WTC11 (cell line): ENCODE data around the gene UFL1. TPM values are rescaled to one million over a fixed set of nuclear protein-coding genes. Genes with fewer than 3 reads are reported as not detected.

Source experiments
- ATAC-seq: fragments of 200-7000 bp; cut with Tn5 transposase; 2 replicates; pipeline ENCODE4 v1.10.0; 2021; ENCODE audit warnings: mild to moderate bottlenecking, moderate library complexity
- Bru-seq: library from RNA; stranded (reverse); fragments of 400-500 nt; gene quantifications from one replicate; lab custom pipeline; 2021; lab: Mats Ljungman, UMichigan
- CTCF ChIA-PET: fragments of 300-600 bp; sonication (Branson Sonifier 250); formaldehyde crosslinking; loops from one replicate; lab custom pipeline; 2021; ENCODE audit warnings: antibody characterized with exemption; lab: Charles Lee
- POLR2A ChIA-PET: fragments of 350-600 bp; sonication (Branson Sonifier 250); formaldehyde crosslinking; loops from one replicate; lab custom pipeline; 2021; ENCODE audit warnings: antibody characterized with exemption; lab: Charles Lee
- DNase-seq: peaks from one replicate; pipeline ENCODE4 v3.0.0; 2021; ENCODE audit warnings: low spot score
- H3K27ac Mint-ChIP-seq: 2 replicates; pipeline ENCODE4 v1.8.0; 2021; ENCODE audit warnings: mixed read lengths
- H3K27me3 Mint-ChIP-seq: 2 replicates; pipeline ENCODE4 v1.8.0; 2021; ENCODE audit warnings: low read depth, mild to moderate bottlenecking, moderate library complexity, mixed read lengths
- H3K36me3 Mint-ChIP-seq: 2 replicates; pipeline ENCODE4 v1.8.0; 2021; ENCODE audit warnings: mixed read lengths
- H3K4me1 Mint-ChIP-seq: 2 replicates; pipeline ENCODE4 v1.8.0; 2022; ENCODE audit warnings: mixed read lengths
- H3K4me3 Mint-ChIP-seq: 2 replicates; pipeline ENCODE4 v1.8.0; 2021; ENCODE audit warnings: mild to moderate bottlenecking, moderate library complexity, mixed read lengths
- H3K9me3 Mint-ChIP-seq: 2 replicates; pipeline ENCODE4 v1.8.0; 2021; ENCODE audit warnings: mixed read lengths
- ELF4 ChIP-seq: sonication (generic); formaldehyde crosslinking; IDR thresholded peaks from 2 replicates; pipeline ENCODE4 v1.8.1; 2022; ENCODE audit warnings: low read depth, mild to moderate bottlenecking, moderate library complexity, missing genetic modification reagents
- FOXJ3 ChIP-seq: sonication (generic); formaldehyde crosslinking; IDR thresholded peaks from 2 replicates; pipeline ENCODE4 v1.9.0; 2021; ENCODE audit warnings: missing genetic modification reagents, mild to moderate bottlenecking, borderline replicate concordance
- FOXP4 ChIP-seq: sonication (generic); formaldehyde crosslinking; IDR thresholded peaks from 2 replicates; pipeline ENCODE4 v1.8.0; 2022; ENCODE audit warnings: mild to moderate bottlenecking, missing genetic modification reagents
- GTF2I ChIP-seq: fragments of 250-450 bp; sonication (Bioruptor Pico); conservative IDR thresholded peaks from 2 replicates; pipeline ENCODE4 v1.4.0; 2021; ENCODE audit warnings: mild to moderate bottlenecking
- HMGA2 ChIP-seq: fragments of 250-450 bp; sonication (Bioruptor Pico); IDR thresholded peaks from 2 replicates; pipeline ENCODE4 v1.4.0; 2021; ENCODE audit warnings: mild to moderate bottlenecking, moderate library complexity
- KAT7 ChIP-seq: sonication (generic); formaldehyde crosslinking; IDR thresholded peaks from 2 replicates; pipeline ENCODE4 v1.8.1; 2023; ENCODE audit warnings: missing genetic modification reagents, mild to moderate bottlenecking, borderline replicate concordance
- MXD4 ChIP-seq: fragments of 250-450 bp; sonication (Bioruptor Pico); IDR thresholded peaks from 2 replicates; pipeline ENCODE4 v1.8.0; 2021; ENCODE audit warnings: mild to moderate bottlenecking, moderate library complexity, borderline replicate concordance
- MYBL2 ChIP-seq: sonication (generic); formaldehyde crosslinking; IDR thresholded peaks from 2 replicates; pipeline ENCODE4 v1.8.1; 2023; ENCODE audit warnings: mild to moderate bottlenecking, moderate library complexity, missing genetic modification reagents
- PRDM15 ChIP-seq: sonication (generic); formaldehyde crosslinking; IDR thresholded peaks from 2 replicates; pipeline ENCODE4 v1.8.0; 2022; ENCODE audit warnings: missing genetic modification reagents
- SMAD4 ChIP-seq: sonication (generic); formaldehyde crosslinking; IDR thresholded peaks from 2 replicates; pipeline ENCODE4 v1.8.0; 2022; ENCODE audit warnings: mild to moderate bottlenecking, missing genetic modification reagents
- SOX15 ChIP-seq: fragments of 250-450 bp; sonication (Bioruptor Pico); IDR thresholded peaks from 2 replicates; pipeline ENCODE4 v1.9.0; 2021; ENCODE audit warnings: mild to moderate bottlenecking
- long read RNA-seq, 3 experiments: library from RNA in 1 of 3; library from capped mRNA in 1 of 3; library from polyadenylated mRNA in 1 of 3; unstranded in 2 of 3; stranded (forward) in 1 of 3; transcript quantifications; one replicate each; pipeline ENCODE4 v2.0.0, GENCODE V29; 2021
- total RNA-seq: library from RNA; stranded (reverse); gene quantifications from 3 replicates; pipeline ENCODE4 v1.2.3, GENCODE V29; 2021
- TF ChIP-seq, protein P1 (sequence below): sonication (generic); formaldehyde crosslinking; IDR thresholded peaks from 2 replicates; pipeline ENCODE4 v1.8.0; 2023; ENCODE audit warnings: mild to moderate bottlenecking, missing genetic modification reagents
- TF ChIP-seq, protein P2 (sequence below): sonication (generic); formaldehyde crosslinking; IDR thresholded peaks from 2 replicates; pipeline ENCODE4 v1.8.1; 2022; ENCODE audit warnings: missing genetic modification reagents, borderline replicate concordance
- TF ChIP-seq, protein P3 (sequence below): sonication (generic); formaldehyde crosslinking; IDR thresholded peaks from 2 replicates; pipeline ENCODE4 v1.8.1; 2023; ENCODE audit warnings: mild to moderate bottlenecking, missing genetic modification reagents, moderate library complexity
- TF ChIP-seq, protein P4 (sequence below): sonication (generic); formaldehyde crosslinking; conservative IDR thresholded peaks from 2 replicates; pipeline ENCODE4 v1.8.1; 2022; ENCODE audit warnings: mild to moderate bottlenecking, missing genetic modification reagents
- TF ChIP-seq, protein P5 (sequence below): sonication (generic); formaldehyde crosslinking; IDR thresholded peaks from 2 replicates; pipeline ENCODE4 v1.8.1; 2023; ENCODE audit warnings: mild to moderate bottlenecking, missing genetic modification reagents
- TF ChIP-seq, protein P6 (sequence below): sonication (generic); formaldehyde crosslinking; IDR thresholded peaks from 2 replicates; pipeline ENCODE4 v1.8.1; 2022; ENCODE audit warnings: low read depth, missing genetic modification reagents, borderline replicate concordance

UFL1 gene
- total RNA-seq: 14.3 to 15.3 TPM (median 14.4 TPM) in 3 replicates
- Bru-seq, nascent RNA: percentile 83 among the genes with signal in this experiment
- long read RNA-seq, experiment 1, full-length matches to known transcripts: 66 of 95 reads
- long read RNA-seq, experiment 1, partial matches to known transcripts: 19 of 95 reads
- long read RNA-seq, experiment 1, other reads (novel, unspliced or antisense): 10 of 95 reads
- long read RNA-seq, experiment 2, partial matches to known transcripts: 18 of 29 reads
- long read RNA-seq, experiment 2, other reads (novel, unspliced or antisense): 11 of 29 reads
- long read RNA-seq, experiment 3, full-length matches to known transcripts: 3 of 14 reads
- long read RNA-seq, experiment 3, partial matches to known transcripts: 8 of 14 reads
- long read RNA-seq, experiment 3, other reads (novel, unspliced or antisense): 3 of 14 reads

DNA sequence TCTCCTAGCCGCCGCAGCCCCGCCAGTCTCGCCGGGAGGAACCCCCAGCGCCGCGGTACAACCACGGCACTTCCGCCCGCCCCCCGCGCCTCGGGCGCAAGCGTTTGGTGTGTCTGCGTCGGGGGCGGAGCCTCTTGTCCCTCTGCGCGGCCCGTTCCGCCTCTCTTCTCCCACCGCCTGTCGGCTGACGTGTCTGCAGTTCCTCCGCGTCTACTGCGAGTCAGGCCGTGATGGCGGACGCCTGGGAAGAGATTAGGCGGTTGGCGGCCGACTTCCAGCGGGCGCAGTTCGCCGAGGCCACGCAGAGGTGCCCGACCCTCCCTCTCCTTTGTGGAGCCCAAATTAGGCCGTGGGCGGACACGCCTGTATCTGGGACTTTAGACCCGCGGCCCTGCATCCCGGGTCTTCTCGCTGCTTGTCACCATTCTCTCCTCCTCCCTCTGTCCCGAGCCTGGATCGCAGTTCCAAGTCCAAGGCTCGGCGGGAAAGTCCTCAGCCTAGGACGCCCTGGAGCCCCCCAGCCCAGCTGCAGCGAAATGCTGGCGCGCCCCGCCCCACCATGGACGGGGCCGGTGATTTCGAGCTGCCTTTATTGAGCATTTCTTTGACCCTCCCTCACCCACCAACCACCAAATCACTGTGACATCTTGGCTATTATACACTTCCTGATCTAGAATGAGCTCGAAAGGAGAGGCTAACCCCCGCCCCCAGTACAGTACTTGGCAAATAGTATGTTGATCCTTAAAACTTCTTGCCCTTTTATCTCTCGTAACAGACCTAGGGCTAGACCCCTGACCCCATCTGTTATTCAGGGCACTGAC, at the start of gene UFL1:
TSS of gene UFL1 (plus strand) at position 163 of the 821 bp plus-strand sequence. CDS start at position 231, 68 bp downstream.
- Mint-ChIP-seq H3K9me3 (no peaks in the 10 kb centered on the region), H3K36me3 (peaks cover under 1% of the 10 kb centered on the region; the same call in 1 of the 2 replicates), H3K4me3 (peak within 1 kb of the TSS; percentile 99), H3K27me3 (no peaks in the 10 kb centered on the region), H3K27ac (peak within 1 kb of the TSS; percentile 99), H3K4me1 (peaks cover 23% of the 10 kb centered on the region)
- POLR2A ChIA-PET: interaction anchor here (0.6 kb wide), 1 partner anchor 597 kb away, joined by 7 read pairs; no protein-coding TSS in a partner anchor
- ATAC-seq (peak; percentile 92), DNase-seq (peak; percentile 95)
- CTCF ChIA-PET: no interaction called here
- no peak for TF ChIP-seq GTF2I (CRISPR knock-in tag)
- TF ChIP-seq, protein P1, sequence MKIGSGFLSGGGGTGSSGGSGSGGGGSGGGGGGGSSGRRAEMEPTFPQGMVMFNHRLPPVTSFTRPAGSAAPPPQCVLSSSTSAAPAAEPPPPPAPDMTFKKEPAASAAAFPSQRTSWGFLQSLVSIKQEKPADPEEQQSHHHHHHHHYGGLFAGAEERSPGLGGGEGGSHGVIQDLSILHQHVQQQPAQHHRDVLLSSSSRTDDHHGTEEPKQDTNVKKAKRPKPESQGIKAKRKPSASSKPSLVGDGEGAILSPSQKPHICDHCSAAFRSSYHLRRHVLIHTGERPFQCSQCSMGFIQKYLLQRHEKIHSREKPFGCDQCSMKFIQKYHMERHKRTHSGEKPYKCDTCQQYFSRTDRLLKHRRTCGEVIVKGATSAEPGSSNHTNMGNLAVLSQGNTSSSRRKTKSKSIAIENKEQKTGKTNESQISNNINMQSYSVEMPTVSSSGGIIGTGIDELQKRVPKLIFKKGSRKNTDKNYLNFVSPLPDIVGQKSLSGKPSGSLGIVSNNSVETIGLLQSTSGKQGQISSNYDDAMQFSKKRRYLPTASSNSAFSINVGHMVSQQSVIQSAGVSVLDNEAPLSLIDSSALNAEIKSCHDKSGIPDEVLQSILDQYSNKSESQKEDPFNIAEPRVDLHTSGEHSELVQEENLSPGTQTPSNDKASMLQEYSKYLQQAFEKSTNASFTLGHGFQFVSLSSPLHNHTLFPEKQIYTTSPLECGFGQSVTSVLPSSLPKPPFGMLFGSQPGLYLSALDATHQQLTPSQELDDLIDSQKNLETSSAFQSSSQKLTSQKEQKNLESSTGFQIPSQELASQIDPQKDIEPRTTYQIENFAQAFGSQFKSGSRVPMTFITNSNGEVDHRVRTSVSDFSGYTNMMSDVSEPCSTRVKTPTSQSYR (CRISPR knock-in tag): 0 out of 2 replicates have a peak, but pooled peaks have one; percentile 69
- TF ChIP-seq, protein P2, sequence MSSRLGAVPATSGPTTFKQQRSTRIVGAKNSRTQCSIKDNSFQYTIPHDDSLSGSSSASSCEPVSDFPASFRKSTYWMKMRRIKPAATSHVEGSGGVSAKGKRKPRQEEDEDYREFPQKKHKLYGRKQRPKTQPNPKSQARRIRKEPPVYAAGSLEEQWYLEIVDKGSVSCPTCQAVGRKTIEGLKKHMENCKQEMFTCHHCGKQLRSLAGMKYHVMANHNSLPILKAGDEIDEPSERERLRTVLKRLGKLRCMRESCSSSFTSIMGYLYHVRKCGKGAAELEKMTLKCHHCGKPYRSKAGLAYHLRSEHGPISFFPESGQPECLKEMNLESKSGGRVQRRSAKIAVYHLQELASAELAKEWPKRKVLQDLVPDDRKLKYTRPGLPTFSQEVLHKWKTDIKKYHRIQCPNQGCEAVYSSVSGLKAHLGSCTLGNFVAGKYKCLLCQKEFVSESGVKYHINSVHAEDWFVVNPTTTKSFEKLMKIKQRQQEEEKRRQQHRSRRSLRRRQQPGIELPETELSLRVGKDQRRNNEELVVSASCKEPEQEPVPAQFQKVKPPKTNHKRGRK (CRISPR knock-in tag): no peak
- TF ChIP-seq MYBL2 (CRISPR knock-in tag): peak; percentile 75
- TF ChIP-seq MXD4: no peak
- TF ChIP-seq SMAD4: no peak
- TF ChIP-seq, protein P3, sequence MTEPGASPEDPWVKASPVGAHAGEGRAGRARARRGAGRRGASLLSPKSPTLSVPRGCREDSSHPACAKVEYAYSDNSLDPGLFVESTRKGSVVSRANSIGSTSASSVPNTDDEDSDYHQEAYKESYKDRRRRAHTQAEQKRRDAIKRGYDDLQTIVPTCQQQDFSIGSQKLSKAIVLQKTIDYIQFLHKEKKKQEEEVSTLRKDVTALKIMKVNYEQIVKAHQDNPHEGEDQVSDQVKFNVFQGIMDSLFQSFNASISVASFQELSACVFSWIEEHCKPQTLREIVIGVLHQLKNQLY (CRISPR knock-in tag): 0 out of 2 replicates have a peak, but pooled peaks have one; percentile 14
- TF ChIP-seq HMGA2: no peak
- no peak for TF ChIP-seq ELF4
- no peak for TF ChIP-seq FOXJ3 (CRISPR knock-in tag)
- TF ChIP-seq PRDM15 (CRISPR knock-in tag): peak; percentile 34; the same call in 1 of the 2 replicates
- TF ChIP-seq, protein P4, sequence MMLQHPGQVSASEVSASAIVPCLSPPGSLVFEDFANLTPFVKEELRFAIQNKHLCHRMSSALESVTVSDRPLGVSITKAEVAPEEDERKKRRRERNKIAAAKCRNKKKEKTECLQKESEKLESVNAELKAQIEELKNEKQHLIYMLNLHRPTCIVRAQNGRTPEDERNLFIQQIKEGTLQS (CRISPR knock-in tag): no peak
- peak; percentile 96; the same call in 1 of the 2 replicates for TF ChIP-seq KAT7 (CRISPR knock-in tag)
- no peak for TF ChIP-seq SOX15 (CRISPR knock-in tag)
- TF ChIP-seq, protein P5, sequence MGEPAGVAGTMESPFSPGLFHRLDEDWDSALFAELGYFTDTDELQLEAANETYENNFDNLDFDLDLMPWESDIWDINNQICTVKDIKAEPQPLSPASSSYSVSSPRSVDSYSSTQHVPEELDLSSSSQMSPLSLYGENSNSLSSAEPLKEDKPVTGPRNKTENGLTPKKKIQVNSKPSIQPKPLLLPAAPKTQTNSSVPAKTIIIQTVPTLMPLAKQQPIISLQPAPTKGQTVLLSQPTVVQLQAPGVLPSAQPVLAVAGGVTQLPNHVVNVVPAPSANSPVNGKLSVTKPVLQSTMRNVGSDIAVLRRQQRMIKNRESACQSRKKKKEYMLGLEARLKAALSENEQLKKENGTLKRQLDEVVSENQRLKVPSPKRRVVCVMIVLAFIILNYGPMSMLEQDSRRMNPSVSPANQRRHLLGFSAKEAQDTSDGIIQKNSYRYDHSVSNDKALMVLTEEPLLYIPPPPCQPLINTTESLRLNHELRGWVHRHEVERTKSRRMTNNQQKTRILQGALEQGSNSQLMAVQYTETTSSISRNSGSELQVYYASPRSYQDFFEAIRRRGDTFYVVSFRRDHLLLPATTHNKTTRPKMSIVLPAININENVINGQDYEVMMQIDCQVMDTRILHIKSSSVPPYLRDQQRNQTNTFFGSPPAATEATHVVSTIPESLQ (CRISPR knock-in tag): no peak
- peak; percentile 13; the same call in 1 of the 2 replicates for TF ChIP-seq FOXP4 (CRISPR knock-in tag)
- TF ChIP-seq, protein P6, sequence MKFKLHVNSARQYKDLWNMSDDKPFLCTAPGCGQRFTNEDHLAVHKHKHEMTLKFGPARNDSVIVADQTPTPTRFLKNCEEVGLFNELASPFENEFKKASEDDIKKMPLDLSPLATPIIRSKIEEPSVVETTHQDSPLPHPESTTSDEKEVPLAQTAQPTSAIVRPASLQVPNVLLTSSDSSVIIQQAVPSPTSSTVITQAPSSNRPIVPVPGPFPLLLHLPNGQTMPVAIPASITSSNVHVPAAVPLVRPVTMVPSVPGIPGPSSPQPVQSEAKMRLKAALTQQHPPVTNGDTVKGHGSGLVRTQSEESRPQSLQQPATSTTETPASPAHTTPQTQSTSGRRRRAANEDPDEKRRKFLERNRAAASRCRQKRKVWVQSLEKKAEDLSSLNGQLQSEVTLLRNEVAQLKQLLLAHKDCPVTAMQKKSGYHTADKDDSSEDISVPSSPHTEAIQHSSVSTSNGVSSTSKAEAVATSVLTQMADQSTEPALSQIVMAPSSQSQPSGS (CRISPR knock-in tag): no peak
